Measurements from ENCODE around the gene MCF2L2. TPM values are rescaled to one million over a fixed set of nuclear protein-coding genes. Genes with fewer than 3 reads are reported as not detected.
A peak's percentile ranks its signal among the peaks of the same experiment; 100 is the strongest.
"Not testable (repeated sequence)": the region's sequence is repeated elsewhere in the genome, so short reads cannot be mapped to it uniquely, and the experiment has no call there.

MCF2L2 gene
- total RNA-seq, 2 donors from 2014 or later = 1.5 to 2.5 TPM

DNA sequence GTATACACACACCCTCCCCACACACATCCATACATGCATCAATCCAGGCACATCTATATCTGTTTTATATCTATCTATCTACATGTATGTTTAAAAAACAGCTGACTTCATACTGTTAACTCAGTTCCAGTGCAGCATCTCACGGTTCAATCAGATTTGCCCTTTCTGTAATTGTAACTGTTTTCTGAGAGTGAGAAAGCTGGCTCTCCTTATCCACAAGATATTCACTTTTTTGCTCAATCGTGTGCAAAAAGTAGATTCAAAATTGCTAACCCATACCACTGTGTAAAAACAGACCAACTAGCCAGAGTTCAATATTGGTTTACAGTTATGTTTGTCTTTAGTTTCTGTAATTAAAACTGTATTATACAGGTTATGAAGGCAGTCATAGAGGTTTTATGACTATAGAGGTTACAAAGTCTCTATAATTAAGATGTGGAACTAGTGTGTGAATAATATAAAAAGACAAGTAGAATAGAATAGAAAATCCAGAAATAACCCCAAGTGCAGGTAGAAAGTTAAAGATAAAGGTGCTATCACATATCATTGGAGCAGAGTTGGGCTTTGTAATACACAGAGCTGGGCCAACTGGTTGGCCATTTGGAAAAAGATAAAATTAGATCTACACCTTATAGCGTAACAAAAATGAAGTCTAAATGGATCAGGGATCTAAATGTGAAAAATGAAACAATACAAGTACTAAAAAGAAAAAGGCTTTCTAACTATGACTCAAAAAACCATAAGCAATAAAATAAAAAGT, 20.1 kb upstream of the MCF2L2 start:
- ATAC-seq (no peak), DNase-seq (ENCODE audit: low spot score in 2 of 2) (no peak)
- Mint-ChIP-seq H3K9me3 (peaks cover 2 to 10% of the 10 kb centered on the region in 2 donors), H3K27ac (peak overlapping the region in 1 of 2 donors; percentile 84), H3K36me3 (peaks cover 9% of the 10 kb centered on the region in 2 donors)

GRCh38 chr3:183447206-183448001, 19.0 kb upstream of the MCF2L2 start:
- ATAC-seq = peak; percentile 91 to 95
- H3K36me3 Mint-ChIP-seq = peaks cover 15 to 21% of the 10 kb centered on the region in 2 donors
- DNase-seq (ENCODE audit: low spot score in 2 of 2) = peak; percentile 76 to 78
- H3K9me3 Mint-ChIP-seq = peaks cover 9 to 20% of the 10 kb centered on the region in 2 donors
- peak overlapping the region; percentile 82 to 84 for H3K27ac Mint-ChIP-seq

- Mint-ChIP-seq H3K27ac (no peak overlapping the region), H3K36me3 (peaks cover 15 to 21% of the 10 kb centered on the region in 2 donors), H3K9me3 (peaks cover 9 to 25% of the 10 kb centered on the region in 2 donors)
- DNase-seq (ENCODE audit: low spot score in 2 of 2) (no peak), ATAC-seq (no peak)
Measured at GRCh38 chr3:183446838-183447205, 18.4 kb upstream of the MCF2L2 start.

DNA sequence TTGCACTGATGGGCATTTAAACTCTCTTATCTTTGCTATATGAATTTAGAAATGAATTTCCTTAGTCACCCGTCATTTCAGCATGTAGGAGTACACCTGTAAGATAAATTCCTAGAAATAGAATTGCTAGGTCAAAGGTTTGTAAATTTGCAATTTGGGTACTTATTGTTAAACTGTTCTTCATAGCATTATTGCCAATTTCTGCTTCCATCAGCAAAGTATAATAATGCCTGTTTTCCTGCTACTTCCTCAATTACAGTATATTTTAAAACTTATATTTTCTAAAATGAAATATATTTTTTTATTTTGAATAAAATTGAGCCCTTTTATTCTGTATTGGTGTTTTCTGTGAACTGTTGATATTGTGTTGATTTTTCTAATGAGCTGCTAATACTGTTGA, 16.3 kb upstream of the MCF2L2 start:
- H3K36me3 Mint-ChIP-seq = peaks cover 15 to 21% of the 10 kb centered on the region in 2 donors
- H3K27ac Mint-ChIP-seq = no peak overlapping the region

GRCh38 chr3:183443395-183444385, 15.3 kb upstream of the MCF2L2 start:
- ATAC-seq (no peak), DNase-seq (ENCODE audit: low spot score in 2 of 2) (no peak)
- Mint-ChIP-seq H3K36me3 (peaks cover 15 to 21% of the 10 kb centered on the region in 2 donors), H3K27ac (no peak overlapping the region), H3K9me3 (peaks cover 9 to 30% of the 10 kb centered on the region in 2 donors)

More for the DNA sequence above, 16.3 kb upstream of the MCF2L2 start:
- peaks cover 9 to 30% of the 10 kb centered on the region in 2 donors for H3K9me3 Mint-ChIP-seq
- no peak for DNase-seq (ENCODE audit: low spot score in 2 of 2)
- no peak for ATAC-seq

DNA sequence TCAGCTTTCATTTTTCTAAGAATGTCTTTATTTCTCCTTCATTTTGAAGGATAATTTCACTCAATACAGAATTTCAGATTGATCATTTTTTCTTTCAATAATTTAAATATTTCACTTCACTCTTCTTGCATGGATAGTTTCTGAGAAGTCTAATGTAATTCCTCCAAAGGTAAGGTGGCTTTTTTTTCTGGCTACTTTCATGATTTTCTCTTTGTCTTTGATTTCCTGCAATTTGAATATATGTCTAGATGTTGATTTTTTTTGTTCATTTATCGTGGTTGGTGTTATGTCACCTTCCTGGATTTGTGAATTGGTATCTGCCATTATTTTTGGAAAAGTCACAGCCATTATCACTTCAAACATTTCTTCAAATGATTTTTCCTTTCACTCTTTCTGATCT, 14.6 kb upstream of the MCF2L2 start:
- Mint-ChIP-seq H3K9me3 (peaks cover 9 to 30% of the 10 kb centered on the region in 2 donors), H3K36me3 (peaks cover 15 to 21% of the 10 kb centered on the region in 2 donors), H3K27ac (no peak overlapping the region)
- DNase-seq (ENCODE audit: low spot score in 2 of 2) = no peak
- no peak for ATAC-seq

DNA sequence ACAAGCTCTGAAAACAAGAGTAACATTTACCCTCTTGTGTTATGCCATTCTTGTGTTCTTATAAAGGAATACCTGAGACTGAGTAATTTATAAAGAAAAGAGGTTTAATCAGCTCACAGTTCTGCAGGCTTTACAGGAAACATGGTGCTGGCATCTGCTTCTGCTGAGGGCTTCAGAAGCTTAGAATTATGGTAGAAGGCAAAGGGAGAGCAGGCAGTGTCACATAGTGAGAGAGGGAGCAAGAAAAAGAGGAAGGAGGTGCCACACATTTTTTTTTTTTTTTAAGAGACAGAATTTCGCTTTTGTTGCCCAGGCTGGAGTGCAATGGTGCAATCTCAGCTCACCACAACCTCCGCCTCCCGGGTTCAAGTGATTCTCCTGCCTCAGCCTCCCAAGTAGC, 12.1 kb upstream of the MCF2L2 start:
- DNase-seq (ENCODE audit: low spot score in 2 of 2); H3K27ac Mint-ChIP-seq; ATAC-seq: not testable (repeated sequence)
- Mint-ChIP-seq H3K36me3 (peaks cover 9 to 21% of the 10 kb centered on the region in 2 donors), H3K9me3 (peaks cover 9 to 30% of the 10 kb centered on the region in 2 donors)

DNA sequence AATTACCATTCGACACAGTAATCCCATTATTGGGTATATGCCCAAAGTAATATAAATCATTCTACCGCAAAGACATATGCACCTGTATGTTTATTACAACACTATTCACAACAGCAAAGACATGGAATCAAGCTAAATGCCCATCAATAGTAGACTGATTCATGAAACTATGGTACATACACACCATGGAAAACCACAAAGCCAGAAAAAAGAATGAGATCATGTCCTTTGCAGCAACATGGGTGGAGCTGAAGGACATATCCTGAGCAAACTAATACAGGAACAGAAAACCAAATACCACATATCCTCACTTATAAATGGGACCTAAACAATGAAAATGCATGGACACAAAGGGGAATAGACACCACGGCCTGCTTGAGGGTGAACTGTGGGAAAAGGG, 11.1 kb upstream of the MCF2L2 start:
- ATAC-seq = no peak
- Mint-ChIP-seq H3K36me3 (peaks cover 9 to 21% of the 10 kb centered on the region in 2 donors), H3K27ac (no peak overlapping the region), H3K9me3 (peaks cover 9 to 27% of the 10 kb centered on the region in 2 donors)
- DNase-seq (ENCODE audit: low spot score in 2 of 2) = no peak

DNA sequence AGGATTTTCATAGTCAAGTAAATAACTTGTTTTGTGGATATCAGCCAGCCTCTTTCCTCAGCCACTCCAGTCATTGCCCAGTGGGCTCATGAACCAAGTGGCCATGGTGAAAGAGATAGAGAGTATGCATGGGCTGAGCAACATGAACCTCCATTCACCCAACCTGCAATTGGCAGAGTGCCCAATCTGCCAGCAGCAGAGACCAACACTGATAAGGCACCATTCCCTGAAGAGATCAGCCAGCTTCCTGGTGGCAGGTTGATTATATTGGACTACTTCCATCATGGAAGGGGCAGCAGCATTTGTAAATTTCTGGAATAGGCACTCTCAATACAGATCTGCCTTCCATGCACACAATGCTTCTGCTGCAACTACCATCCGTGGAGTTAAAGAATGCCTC, 10.3 kb upstream of the MCF2L2 start:
- Mint-ChIP-seq H3K36me3 (peaks cover 7 to 14% of the 10 kb centered on the region in 2 donors), H3K9me3 (peaks cover 8 to 22% of the 10 kb centered on the region in 2 donors), H3K27ac (no peak overlapping the region)
- no peak for DNase-seq (ENCODE audit: low spot score in 2 of 2)
- ATAC-seq = no peak

- peaks cover 0 to 5% of the 10 kb centered on the region in 2 donors for H3K36me3 Mint-ChIP-seq
- H3K9me3 Mint-ChIP-seq = peaks cover 0 to 14% of the 10 kb centered on the region in 2 donors
- DNase-seq (ENCODE audit: low spot score in 2 of 2) = no peak
- peak in 1 of 2 donors; percentile 47 for ATAC-seq
- no peak overlapping the region for H3K27ac Mint-ChIP-seq
Measured at GRCh38 chr3:183437666-183438564, 9.5 kb upstream of the MCF2L2 start.

DNA sequence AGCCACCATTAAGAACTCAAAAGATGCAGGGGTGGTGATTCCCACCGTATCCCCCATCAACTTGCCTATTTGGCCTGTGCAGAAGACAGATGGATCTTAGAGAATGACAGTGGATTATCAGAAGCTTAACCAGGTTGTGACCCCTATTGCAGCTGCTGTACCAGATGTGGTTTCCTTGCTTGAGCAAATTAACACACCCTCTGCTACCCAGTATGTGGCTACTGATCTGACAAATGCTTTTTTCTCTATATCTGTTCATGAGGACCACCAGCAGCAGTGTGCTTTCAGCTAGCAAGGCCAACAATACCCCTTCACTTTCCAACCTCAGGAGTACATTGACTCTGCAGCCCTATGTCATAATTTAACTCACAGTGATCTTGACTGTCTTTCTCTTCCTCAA, 8.6 kb upstream of the MCF2L2 start:
- Mint-ChIP-seq H3K27ac (no peak overlapping the region), H3K9me3 (peaks cover 0 to 7% of the 10 kb centered on the region in 2 donors), H3K36me3 (no peaks in the 10 kb centered on the region)
- DNase-seq (ENCODE audit: low spot score in 2 of 2) (no peak), ATAC-seq (no peak)

DNA sequence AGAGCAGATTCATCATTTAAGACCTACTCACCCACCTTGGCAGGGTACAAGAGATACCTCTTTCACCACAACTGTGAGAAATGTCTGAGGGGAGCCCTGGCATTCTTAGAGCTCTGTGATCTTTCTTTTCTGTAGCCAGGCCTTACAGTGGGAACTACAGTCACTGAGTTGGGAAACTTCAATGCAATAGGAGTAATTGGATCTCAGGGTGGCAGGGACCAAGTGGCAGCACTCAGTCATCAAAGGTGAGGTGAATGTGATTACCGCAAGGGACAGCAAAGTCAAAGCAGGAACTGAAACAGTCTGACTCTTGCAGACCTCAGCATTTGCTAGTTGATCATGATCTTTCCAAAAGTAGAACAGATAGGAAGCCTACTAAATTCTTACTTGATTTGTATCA, 7.2 kb upstream of the MCF2L2 start:
- Mint-ChIP-seq H3K36me3 (no peaks in the 10 kb centered on the region), H3K27ac (no peak overlapping the region), H3K9me3 (peaks cover 0 to 5% of the 10 kb centered on the region in 2 donors)
- peak; percentile 84 to 85 for ATAC-seq
- DNase-seq (ENCODE audit: low spot score in 2 of 2) = no peak

DNA sequence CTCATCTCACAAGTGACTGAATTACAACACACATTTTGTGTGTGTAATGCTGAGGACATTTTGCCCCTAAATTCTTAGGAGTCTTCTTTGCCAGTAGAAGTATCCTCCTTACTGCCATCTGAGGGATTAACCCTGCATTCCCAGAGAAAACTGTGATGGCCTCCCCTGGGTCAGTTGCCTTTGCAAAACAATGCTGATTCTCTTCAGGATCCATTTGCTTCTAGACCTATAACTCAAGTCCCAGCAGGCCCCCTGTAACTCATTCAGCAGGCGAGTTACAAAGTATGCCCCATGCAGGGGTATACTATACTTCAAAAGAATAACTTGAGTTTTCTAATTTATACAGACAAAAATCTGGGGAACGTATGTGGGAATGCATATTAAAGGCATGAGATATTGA, 6.6 kb upstream of the MCF2L2 start:
- DNase-seq (ENCODE audit: low spot score in 2 of 2) (no peak), ATAC-seq (no peak)

GRCh38 chr3:183434503-183434902, 6.1 kb upstream of the MCF2L2 start:
- Mint-ChIP-seq H3K9me3 (no peaks in the 10 kb centered on the region), H3K36me3 (no peaks in the 10 kb centered on the region), H3K27ac (no peak overlapping the region)
- DNase-seq (ENCODE audit: low spot score in 2 of 2) (no peak), ATAC-seq (no peak)

More for the DNA sequence above, 6.6 kb upstream of the MCF2L2 start:
- Mint-ChIP-seq H3K27ac (no peak overlapping the region), H3K36me3 (no peaks in the 10 kb centered on the region), H3K9me3 (no peaks in the 10 kb centered on the region)

DNA sequence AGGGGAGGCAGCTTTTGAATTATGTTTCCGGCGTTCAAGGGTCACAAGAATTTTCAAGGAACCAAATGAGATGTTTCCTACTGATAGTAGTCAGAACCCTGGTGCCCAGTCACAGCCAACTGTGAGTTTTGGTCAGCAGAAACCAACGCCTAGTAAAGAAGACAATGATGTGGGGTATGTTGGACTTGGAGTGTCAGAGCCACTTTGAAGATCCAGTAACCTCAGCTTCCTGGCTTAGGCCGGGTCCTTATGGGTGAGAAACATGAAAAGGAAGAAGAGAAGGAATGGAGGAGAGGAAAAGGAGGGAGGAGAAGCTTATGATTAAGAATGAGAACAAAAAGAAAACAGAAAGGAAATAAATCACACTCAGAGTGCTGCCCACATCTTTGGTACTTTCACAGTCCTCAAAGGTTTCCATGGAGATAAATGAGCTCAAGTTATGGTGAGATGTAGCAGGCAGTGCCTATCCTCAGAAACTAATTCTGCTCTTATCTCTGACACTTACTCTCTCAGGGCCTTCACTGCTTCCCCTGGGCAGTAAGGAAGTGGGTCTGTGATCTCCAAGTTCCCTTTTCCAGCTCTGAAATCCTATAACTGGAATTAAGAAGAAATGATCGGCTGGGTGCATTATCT, 2.0 kb upstream of the MCF2L2 start:
- no peaks in the 10 kb centered on the region for H3K9me3 Mint-ChIP-seq
- H3K27ac Mint-ChIP-seq = peak overlapping the region; percentile 33 to 90
- DNase-seq (ENCODE audit: low spot score in 2 of 2) = peak in 1 of 2 donors; percentile 46
- H3K36me3 Mint-ChIP-seq = no peaks in the 10 kb centered on the region
- peak; percentile 76 to 83 for ATAC-seq

All from activated naive CD4-positive, alpha-beta T cell treated with anti-CD3 and anti-CD28 coated beads, Interleukin-2, amount 50 U/mL, for 72 hours (primary cell).